Measurements from ENCODE around the gene PSMF1. TPM values are rescaled to one million over a fixed set of nuclear protein-coding genes. Genes with fewer than 3 reads are reported as not detected.

The PSMF1 gene
- total and polyA plus RNA-seq, 2 of the 13 experiments (the other 11 are each of a cell fraction or from before 2014, with no cell fraction given) = 82.5 to 86.0 TPM

- TF ChIP-seq THRA (CRISPR knock-in tag; IDR thresholded peaks at IDR 0.05; ENCODE audit: borderline replicate concordance) = peak; percentile 65
- no peak for TF ChIP-seq MAFG (CRISPR knock-in tag; IDR thresholded peaks at IDR 0.05)
- no peak for TF ChIP-seq ETS1 (CRISPR knock-in tag; IDR thresholded peaks at IDR 0.05)
- TF ChIP-seq GFI1 (CRISPR knock-in tag; IDR thresholded peaks at IDR 0.05; ENCODE audit: borderline replicate concordance) = peak; percentile 86; the same call in 1 of the 2 replicates
- peak; percentile 57; the same call in 1 of the 2 replicates for TF ChIP-seq ARID4A (CRISPR knock-in tag; IDR thresholded peaks at IDR 0.05; ENCODE audit: borderline replicate concordance)
- TF ChIP-seq SALL1 (CRISPR knock-in tag; IDR thresholded peaks at IDR 0.05) = peak; percentile 95
- TF ChIP-seq GPBP1L1 (CRISPR knock-in tag; IDR thresholded peaks at IDR 0.05) = no peak
- peak; percentile 60; the same call in 1 of the 2 replicates for TF ChIP-seq TRAFD1 (CRISPR knock-in tag; IDR thresholded peaks at IDR 0.05; ENCODE audit: borderline replicate concordance)
- TF ChIP-seq REXO4 (CRISPR knock-in tag; IDR thresholded peaks at IDR 0.05; ENCODE audit: borderline replicate concordance) = no peak
- TF ChIP-seq ZNF101 (CRISPR knock-in tag; IDR thresholded peaks at IDR 0.05; ENCODE audit: borderline replicate concordance, low read depth) = no peak
- peak; percentile 80 for TF ChIP-seq FOXP1 (IDR thresholded peaks at IDR 0.05)
- peak; percentile 87 for TF ChIP-seq FOXP1 (CRISPR knock-in tag; IDR thresholded peaks at IDR 0.05)
- TF ChIP-seq ZNF878 (CRISPR knock-in tag; IDR thresholded peaks at IDR 0.05) = peak; percentile 85; the same call in 1 of the 2 replicates
- TF ChIP-seq POGZ (CRISPR knock-in tag; IDR thresholded peaks at IDR 0.05) = peak; percentile 93
- no peak for TF ChIP-seq WIZ (CRISPR knock-in tag; IDR thresholded peaks at IDR 0.05)
- no peak for TF ChIP-seq NRL (CRISPR knock-in tag; IDR thresholded peaks at IDR 0.05; ENCODE audit: borderline replicate concordance)
- TF ChIP-seq ZBTB7B (CRISPR knock-in tag; IDR thresholded peaks at IDR 0.05) = peak; percentile 42; the same call in 1 of the 2 replicates
- TF ChIP-seq ZNF589 (CRISPR knock-in tag; conservative IDR thresholded peaks at IDR 0.05) = no peak
Observed at GRCh38 chr20:1122388-1123315, 4.2 kb downstream of the PSMF1 start (continued).
